Ovary (tissue), 9 donors: ENCODE measurements around the gene PRKCE. TPM values are rescaled to one million over a fixed set of nuclear protein-coding genes. Genes with fewer than 3 reads are reported as not detected.

Experiments
- DNase-seq, 5 donors: peaks; one replicate each; pipeline ENCODE4 v3.0.0-alpha.2; 2019 to 2020
- H3K27ac ChIP-seq, 2 donors: fragments of 200-600 bp; one replicate each; pipeline versions ENCODE4 v1.5.1 to v1.8.0; 2019 to 2022
- H3K27me3 ChIP-seq: fragments of 200-600 bp; one replicate; pipeline ENCODE4 v1.8.0; 2022
- H3K36me3 ChIP-seq: fragments of 200-600 bp; sonication (generic); one replicate; pipeline ENCODE4 v1.5.1; 2019
- H3K4me1 ChIP-seq: one replicate; pipeline ENCODE4 v1.8.1; 2013; ENCODE audit warnings: mild to moderate bottlenecking, moderate library complexity; ENCODE audit not compliant: insufficient read depth
- H3K4me3 ChIP-seq: fragments of 200-600 bp; sonication (generic); one replicate; pipeline ENCODE4 v1.5.1; 2017
- H3K9me3 ChIP-seq, 2 donors: fragments of 200-600 bp in 1 of 2; sonication (generic) in 1 of 2; one replicate each; pipeline versions ENCODE4 v1.5.1 to v1.8.1; 2013 to 2019; ENCODE audit warnings: mild to moderate bottlenecking in 1 of 2, moderate library complexity in 1 of 2
- EP300 ChIP-seq: sonication (generic); formaldehyde crosslinking; IDR thresholded peaks from one replicate; pipeline ENCODE4 v1.6.1; 2017; ENCODE audit warnings: antibody characterized with exemption
- POLR2A ChIP-seq: fragments of 450-650 bp; IDR thresholded peaks from one replicate; pipeline ENCODE4 v1.6.1; 2017; ENCODE audit warnings: antibody characterized with exemption, mild to moderate bottlenecking, moderate library complexity
- WGBS, 3 donors: extraction: QIAGEN DNeasy Blood & Tissue Kit in 1 of 3; methylation state at CpG; one replicate each; pipeline versions ENCODE4 v1.1.5 to v1.1.7; 2013 to 2017; 5-methylcytosine and 5-hydroxymethylcytosine counted together
- intact Hi-C, 4 donors: fragments of 100-400 bp; cut with DNase I; formaldehyde crosslinking; loops; one replicate each; pipeline versions ENCODE4 v1.11.0 to v1.15.1; 2022 to 2023
- polyA plus RNA-seq, 2 donors: library from polyadenylated mRNA; stranded (reverse); fragments of 200-250 nt in 1 of 2; fragments of 350-450 nt in 1 of 2; fragmentation: Illumina TruSeq in 1 of 2; extraction: RNeasy Lipid Tissue Mini Kit (QIAGEN cat#74804) in 1 of 2; gene quantifications; one replicate each; pipeline ENCODE4 v1.2.3, GENCODE V29; 2013 to 2014
- total RNA-seq, 7 donors: library from RNA; depleted of rRNA in 2 of 7; stranded (reverse); fragments of >200 nt in 2 of 7; fragmentation: NEBNext Ultra II Directional in 3 of 7; extraction: Animal tissue kit (Norgen Biotek cat#: 25700) in 3 of 7; gene quantifications; one replicate each; pipeline versions ENCODE4 v1.1.0 to v1.2.4, GENCODE V29; 2016 to 2023
- TF ChIP-seq, protein P1 (sequence below), 3 donors: fragments of 450-650 bp in 2 of 3; fragments of 200-600 bp in 1 of 3; IDR thresholded peaks; one replicate each; pipeline versions ENCODE4 v1.5.1 to v1.8.0; 2016 to 2022; ENCODE audit warnings: antibody characterized with exemption in 3 of 3, mild to moderate bottlenecking in 1 of 3
- donor health status: DM: no; HTN: no; CAD: no; lungs with moderate emphysema.
- donor health status: DM: no; HTN: no; CAD: no.
- donor health status: Bipolar disorder and iron deficiency.
- donor health status: DM: yes; HTN: yes; CAD: no.
- donor health status: DM: no; HTN: no; CAD: no.
- donor health status: DM: yes; HTN: yes; CAD: no.

Gene PRKCE
- total and polyA plus RNA-seq, 9 donors, result 3.1 to 22.8 (median 12.8) TPM

DNA sequence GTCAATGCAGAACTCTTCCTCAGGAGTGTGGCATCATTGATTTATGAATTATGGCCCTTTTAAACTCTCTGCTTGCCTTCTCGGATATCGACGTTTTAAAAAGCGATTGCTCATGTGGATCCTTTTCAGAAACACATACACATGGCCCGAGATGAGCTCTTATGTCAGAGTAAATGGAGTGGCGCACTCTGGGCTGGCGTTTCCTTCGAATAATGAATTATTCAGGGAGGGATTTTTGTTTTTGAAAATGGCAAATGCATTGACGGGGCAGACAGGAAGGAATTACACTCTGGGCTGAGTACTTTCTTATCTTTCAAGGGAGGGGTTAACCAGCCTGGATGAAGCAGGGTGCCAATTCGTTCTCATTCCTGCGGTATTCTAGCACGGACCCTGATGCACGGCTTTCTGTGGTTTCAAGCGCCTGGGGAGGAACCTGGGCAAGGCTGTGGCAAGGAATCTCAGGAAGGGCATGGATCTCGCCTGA lies 142.7 kb downstream of the PRKCE start:
- DNase-seq, result no peak
- Histone ChIP-seq H3K27ac (no peak overlapping the region), H3K9me3 (no peaks in the 10 kb centered on the region), H3K4me1 (peaks cover 6% of the 10 kb centered on the region), H3K36me3 (no peaks in the 10 kb centered on the region), H3K27me3 (no peaks in the 10 kb centered on the region), H3K4me3 (no peak overlapping the region)
- intact Hi-C loops, result loop anchor here in 1 of 4 donors (5.0 kb wide), 1 partner anchor 63 kb away; no protein-coding TSS in a partner anchor
- WGBS, 3 donors, result 11 to 14% (median 14%) methylated on average over 15 of the region's 15 CpGs
- no peak for TF ChIP-seq EP300
- no peak for TF ChIP-seq POLR2A
- TF ChIP-seq, protein P1, sequence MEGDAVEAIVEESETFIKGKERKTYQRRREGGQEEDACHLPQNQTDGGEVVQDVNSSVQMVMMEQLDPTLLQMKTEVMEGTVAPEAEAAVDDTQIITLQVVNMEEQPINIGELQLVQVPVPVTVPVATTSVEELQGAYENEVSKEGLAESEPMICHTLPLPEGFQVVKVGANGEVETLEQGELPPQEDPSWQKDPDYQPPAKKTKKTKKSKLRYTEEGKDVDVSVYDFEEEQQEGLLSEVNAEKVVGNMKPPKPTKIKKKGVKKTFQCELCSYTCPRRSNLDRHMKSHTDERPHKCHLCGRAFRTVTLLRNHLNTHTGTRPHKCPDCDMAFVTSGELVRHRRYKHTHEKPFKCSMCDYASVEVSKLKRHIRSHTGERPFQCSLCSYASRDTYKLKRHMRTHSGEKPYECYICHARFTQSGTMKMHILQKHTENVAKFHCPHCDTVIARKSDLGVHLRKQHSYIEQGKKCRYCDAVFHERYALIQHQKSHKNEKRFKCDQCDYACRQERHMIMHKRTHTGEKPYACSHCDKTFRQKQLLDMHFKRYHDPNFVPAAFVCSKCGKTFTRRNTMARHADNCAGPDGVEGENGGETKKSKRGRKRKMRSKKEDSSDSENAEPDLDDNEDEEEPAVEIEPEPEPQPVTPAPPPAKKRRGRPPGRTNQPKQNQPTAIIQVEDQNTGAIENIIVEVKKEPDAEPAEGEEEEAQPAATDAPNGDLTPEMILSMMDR (IDR thresholded peaks at IDR 0.05), result no peak

DNA sequence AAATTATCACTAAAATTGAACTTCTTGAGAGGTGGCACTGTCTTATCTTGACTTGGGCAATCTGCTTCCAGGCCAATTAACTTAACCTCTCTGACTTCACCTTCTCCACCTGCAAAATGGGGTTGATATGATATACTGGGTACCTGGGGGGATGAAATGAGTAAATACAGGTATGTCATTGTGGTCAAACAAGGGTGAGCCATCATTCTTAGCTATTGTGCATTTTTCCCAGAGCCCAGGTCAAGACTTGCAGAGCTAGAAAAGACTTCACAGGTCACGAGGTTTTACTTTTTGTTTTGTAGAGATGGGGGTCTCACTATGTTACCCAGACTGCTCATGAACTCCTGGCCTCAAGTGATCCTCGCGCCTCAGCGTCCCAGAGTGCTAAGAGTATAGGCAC lies 145.0 kb downstream of the PRKCE start:
- no peak for TF ChIP-seq EP300
- TF ChIP-seq, protein P1 (IDR thresholded peaks at IDR 0.05), result no peak
- no peak for TF ChIP-seq POLR2A
- Histone ChIP-seq H3K27ac (no peak overlapping the region), H3K4me1 (peaks cover 6% of the 10 kb centered on the region), H3K9me3 (no peaks in the 10 kb centered on the region), H3K36me3 (no peaks in the 10 kb centered on the region), H3K27me3 (no peaks in the 10 kb centered on the region), H3K4me3 (no peak overlapping the region)
- WGBS, 3 donors, result 71 to 89% (median 73%) methylated on average over 4 of the region's 4 CpGs
- intact Hi-C loops, result no loop called here
- no peak for DNase-seq

DNA sequence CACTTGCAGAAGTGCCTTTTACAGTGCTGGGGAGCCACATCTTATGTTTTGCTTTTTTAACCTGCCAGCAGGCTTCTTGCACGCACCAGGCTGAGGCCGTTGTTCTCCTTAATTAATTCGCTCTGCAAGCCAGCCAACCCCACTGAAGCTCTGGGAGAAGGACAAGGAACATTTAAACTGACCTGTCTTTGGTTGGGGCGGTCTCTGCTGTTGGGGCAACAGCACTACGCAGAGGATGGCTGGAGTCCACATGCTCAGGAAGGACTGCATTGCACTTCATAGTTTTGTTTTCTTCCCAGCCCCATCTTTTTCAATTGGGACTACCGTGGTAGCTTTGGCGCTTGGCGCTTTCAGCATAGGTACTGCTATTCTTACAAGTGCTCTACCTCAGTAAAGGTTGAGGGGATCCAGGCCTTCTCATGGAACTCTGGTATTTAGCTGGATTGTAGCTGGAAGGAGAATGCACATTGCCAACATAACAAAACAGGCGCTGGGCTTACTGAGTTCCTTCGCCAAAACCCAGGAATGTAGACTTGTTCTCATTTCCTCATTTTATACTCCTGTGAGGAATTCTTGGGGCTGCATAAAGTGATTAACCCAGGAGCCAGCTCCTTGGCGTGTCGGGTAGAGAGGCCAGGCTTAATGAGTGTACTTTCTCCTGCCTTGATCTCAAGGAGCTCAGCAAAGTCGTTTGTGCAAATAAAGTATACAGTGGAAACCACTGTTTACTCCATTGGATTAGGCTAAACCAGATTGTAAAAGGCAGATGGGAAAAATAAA lies 146.2 kb downstream of the PRKCE start:
- Histone ChIP-seq H3K9me3 (no peaks in the 10 kb centered on the region), H3K36me3 (no peaks in the 10 kb centered on the region), H3K27ac (no peak overlapping the region), H3K4me3 (no peak overlapping the region), H3K27me3 (no peaks in the 10 kb centered on the region), H3K4me1 (peaks cover 6% of the 10 kb centered on the region)
- DNase-seq, result no peak
- TF ChIP-seq POLR2A (no peak), EP300 (no peak)
- TF ChIP-seq, protein P1 (IDR thresholded peaks at IDR 0.05), result no peak
- intact Hi-C loops, result no loop called here
- WGBS, 3 donors, result 87 to 94% (median 93%) methylated on average over 13 of the region's 13 CpGs

DNA sequence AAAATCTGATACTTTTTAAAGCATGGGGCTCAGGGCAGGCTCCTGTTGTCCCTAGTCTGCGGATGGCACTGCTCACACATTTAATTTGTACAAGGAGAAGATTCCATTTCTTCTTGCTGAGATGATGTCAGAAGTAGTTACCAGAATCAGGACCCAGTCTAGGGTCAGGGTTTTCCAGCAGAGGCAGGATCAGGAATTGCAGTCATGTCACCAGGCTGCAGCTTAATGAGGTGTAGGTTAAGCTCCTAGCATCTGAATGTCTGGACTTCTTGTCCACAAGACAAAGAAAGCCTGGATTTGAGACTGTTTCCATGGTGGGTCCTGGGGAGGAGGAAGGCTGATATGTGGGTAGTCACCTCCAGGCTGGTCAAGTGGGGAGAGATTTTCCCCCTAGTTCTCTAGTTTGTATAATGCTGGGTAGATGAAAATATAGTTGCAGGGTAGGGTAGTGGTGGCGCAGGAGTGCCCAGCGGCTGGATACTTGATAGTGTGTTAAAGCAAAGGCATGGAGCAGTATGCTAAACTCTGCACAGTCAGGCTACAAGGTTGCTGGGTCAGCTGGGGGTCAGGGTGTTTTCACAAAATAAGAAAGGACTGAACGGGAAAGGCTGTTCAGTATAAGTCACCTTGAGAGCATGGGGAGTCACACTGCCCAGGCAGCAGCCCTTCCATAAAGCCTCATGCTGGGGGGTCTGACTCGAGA lies 148.4 kb downstream of the PRKCE start:
- Histone ChIP-seq H3K36me3 (no peaks in the 10 kb centered on the region), H3K9me3 (no peaks in the 10 kb centered on the region), H3K27me3 (no peaks in the 10 kb centered on the region), H3K4me1 (no peaks in the 10 kb centered on the region), H3K4me3 (no peak overlapping the region), H3K27ac (no peak overlapping the region)
- DNase-seq, result no peak
- TF ChIP-seq, protein P1 (IDR thresholded peaks at IDR 0.05), result no peak
- no peak for TF ChIP-seq POLR2A
- no peak for TF ChIP-seq EP300
- 89 to 98% (median 94%) methylated on average over 4 to 5 of the region's 5 CpGs for WGBS, 3 donors
- intact Hi-C loops, result no loop called here
